C4-2B (cell line): ENCODE measurements around the gene BTG2.

Source experiments
- H3K27ac ChIP-seq: fragments of 450-650 bp; 2 replicates; pipeline ENCODE4 v1.5.1; 2017
- ZFX ChIP-seq: fragments of 450-650 bp; IDR thresholded peaks from 2 replicates; pipeline ENCODE4 v1.6.1; 2017
- TF ChIP-seq, protein P1 (sequence below): fragments of 450-650 bp; conservative IDR thresholded peaks from 2 replicates; pipeline ENCODE4 v1.5.1; 2017; ENCODE audit warnings: mild to moderate bottlenecking

Gene BTG2

DNA sequence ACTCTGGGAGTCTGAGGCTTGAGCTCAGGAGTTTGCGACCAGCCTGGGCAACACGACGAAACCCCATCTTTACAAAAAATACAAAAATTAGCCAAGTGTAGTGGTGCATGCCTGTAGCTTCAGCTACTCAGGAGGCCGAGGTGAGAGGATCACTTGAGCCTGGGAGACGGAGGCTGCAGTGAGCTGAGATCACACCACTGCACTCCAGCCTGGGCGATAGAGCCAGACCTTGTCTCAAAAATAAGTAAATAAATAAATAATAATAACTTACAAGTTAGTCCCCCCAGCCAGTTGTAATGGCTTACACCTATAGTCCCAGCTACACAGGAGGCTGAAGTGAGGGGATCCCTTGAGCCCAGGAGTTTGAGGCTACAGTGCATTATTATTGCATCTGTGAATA is 21.7 kb upstream of the BTG2 start:
- no peak overlapping the region for H3K27ac ChIP-seq
- TF ChIP-seq, protein P1, sequence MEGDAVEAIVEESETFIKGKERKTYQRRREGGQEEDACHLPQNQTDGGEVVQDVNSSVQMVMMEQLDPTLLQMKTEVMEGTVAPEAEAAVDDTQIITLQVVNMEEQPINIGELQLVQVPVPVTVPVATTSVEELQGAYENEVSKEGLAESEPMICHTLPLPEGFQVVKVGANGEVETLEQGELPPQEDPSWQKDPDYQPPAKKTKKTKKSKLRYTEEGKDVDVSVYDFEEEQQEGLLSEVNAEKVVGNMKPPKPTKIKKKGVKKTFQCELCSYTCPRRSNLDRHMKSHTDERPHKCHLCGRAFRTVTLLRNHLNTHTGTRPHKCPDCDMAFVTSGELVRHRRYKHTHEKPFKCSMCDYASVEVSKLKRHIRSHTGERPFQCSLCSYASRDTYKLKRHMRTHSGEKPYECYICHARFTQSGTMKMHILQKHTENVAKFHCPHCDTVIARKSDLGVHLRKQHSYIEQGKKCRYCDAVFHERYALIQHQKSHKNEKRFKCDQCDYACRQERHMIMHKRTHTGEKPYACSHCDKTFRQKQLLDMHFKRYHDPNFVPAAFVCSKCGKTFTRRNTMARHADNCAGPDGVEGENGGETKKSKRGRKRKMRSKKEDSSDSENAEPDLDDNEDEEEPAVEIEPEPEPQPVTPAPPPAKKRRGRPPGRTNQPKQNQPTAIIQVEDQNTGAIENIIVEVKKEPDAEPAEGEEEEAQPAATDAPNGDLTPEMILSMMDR, result no peak
- TF ChIP-seq ZFX, result no peak

DNA sequence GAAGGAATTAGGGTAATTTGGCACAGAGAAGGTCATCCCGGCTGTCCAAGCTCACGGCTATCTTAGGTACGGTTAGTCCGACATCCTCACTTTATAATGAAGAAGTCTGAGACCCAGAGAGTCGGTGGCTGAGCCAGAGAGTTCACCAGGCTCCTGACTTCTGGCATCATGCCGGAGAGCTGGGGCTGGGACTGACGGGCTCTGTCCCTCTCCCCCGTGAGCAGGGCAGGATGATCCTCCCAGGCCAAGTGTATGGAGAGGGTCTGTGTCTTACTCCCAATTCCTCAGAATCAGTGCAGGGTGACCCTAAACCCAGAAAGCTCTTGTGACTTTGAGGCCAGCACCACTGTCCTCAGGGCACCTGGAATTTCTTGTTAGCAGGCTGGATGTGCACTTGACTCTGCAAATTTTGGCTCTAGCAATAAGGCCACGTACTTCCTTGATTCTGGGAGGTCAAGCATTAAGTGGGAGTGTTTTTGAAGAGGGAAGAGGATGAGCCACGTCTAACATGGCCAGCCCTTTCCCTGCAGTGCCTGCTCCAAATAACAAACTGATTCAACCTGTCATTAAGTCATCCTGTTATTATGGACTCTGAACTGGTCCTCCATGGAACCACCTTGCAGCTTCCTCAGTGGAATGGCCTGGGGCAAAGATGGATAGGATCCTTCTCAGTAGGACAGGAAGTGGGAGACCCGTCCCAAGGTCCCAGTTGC is 20.8 kb upstream of the BTG2 start:
- TF ChIP-seq, protein P1, result no peak
- TF ChIP-seq ZFX, result no peak
- H3K27ac ChIP-seq, result no peak overlapping the region

DNA sequence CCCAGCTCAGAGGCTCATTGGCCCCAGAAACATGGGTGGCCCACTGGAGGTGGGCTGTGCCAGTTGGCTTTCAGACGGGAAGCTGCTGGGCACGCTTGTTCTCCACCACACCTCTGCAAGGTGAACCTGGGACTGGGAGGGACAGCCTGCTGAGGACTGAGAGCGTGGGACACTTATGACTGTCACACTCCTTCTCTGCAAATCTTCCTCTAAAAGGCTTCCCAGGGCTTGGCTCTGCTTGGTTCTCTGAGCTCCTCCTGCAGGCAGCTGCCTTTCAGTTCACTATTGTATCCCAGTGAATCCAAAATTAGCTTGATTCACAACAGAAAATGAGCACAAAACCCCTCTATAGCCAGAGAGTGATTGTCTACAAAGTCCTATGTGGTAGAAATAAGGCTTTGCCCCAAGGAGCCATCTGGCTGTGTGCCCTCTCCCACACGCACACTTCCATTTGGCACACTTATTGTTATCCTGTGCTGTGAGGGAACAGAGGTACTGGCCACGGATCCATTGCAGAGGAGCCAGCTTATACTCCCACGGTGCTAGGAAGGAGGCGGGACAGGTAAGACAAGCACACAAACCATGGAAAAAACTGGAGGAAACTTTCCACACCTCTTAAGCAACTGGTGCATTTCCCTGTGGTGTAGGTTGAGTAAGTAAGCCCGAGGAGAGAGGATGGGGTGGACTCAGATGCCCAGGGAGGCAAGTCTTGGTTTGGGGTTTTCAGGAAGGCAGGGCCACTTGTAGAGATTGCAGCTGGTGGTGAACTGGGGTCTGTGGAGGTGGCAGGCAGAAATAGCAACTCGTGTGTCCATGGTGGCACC is 18.9 kb upstream of the BTG2 start:
- no peak overlapping the region for H3K27ac ChIP-seq

DNA sequence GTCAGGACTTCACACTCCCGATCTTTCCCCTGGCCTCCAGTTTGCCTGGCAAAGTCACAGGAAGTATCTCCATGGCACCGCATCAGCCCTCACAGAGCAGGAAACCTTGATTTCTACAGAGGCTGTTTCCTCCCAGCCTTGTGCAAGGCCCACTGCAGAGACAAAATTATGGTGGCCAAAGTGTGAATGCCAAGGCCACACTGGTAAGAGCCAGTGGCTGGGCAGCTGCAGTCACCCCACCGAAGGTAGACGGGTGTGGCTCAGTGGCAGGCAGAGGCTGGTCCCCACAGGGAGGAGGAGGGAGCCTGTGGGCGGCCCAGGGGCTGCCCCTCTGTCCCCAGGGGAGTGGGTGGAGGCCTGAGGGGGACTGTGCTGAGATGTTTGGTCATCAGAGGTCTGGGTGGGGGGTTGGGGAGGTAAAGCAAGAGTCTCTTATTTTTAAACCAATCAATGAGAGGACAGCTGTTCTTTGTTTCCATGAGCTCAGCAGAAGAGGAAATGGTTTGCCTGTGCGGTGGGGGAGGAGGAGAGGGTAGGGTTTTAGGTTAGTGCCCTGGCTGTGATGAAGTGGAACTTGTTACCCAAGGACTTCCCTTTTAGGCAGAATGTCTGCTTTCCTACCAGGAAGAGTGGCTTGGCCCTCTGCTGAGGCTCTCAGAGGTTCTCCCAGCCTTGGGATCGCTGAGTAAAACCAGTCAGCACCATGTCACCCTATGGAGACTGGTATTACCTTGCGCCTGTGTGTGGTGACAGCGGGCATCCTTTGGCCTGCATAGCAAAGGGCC is 18.0 kb upstream of the BTG2 start:
- TF ChIP-seq, protein P1, result no peak
- TF ChIP-seq ZFX, result no peak
- H3K27ac ChIP-seq, result no peak overlapping the region

More for the DNA sequence above, 18.9 kb upstream of the BTG2 start:
- TF ChIP-seq ZFX, result no peak
- TF ChIP-seq, protein P1, result no peak

DNA sequence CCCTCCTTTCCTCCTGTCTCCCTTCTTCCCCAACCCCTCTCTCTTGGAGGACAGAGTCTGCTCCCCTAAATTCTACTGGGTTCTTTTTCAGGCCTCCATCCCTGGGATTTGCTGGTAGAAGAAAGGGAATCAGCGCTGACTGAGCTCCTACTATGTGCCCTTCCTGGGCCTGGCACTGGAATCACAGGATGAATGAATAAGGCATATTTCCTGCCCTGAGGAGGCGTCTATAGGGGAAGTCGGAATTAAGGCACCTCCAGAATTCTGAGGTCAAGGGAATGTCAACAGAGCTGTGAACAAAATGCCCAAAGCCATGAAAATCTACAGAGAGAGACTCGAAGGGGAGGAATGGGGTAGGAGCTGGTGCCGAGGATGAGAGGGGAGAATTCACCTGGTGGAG is 17.4 kb upstream of the BTG2 start:
- H3K27ac ChIP-seq, result no peak overlapping the region
- TF ChIP-seq, protein P1, result no peak
- TF ChIP-seq ZFX, result no peak

DNA sequence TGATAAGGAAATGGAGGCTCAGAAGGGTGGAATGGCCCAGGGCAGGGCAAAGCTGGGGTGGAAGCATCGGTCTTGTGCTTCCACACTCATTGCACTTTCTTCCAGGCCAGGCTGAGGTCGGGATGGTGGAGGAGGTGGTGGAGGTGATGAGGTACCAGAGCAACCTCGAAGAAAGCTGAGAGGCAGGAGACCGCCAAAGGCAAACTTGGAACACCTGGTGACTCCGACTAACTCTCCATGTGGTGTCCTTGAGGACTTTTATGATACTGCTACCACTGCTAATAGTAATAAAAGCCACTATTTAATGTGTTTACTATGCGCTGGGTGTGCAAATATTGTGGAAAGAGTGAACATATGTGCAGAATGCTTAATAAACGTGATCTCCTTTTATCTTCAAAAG is 16.9 kb upstream of the BTG2 start:
- no peak overlapping the region for H3K27ac ChIP-seq

More for the DNA sequence above, 16.9 kb upstream of the BTG2 start:
- TF ChIP-seq, protein P1, result no peak
